VCaP (cell line): ENCODE measurements around the gene C1orf50.
"Not testable (repeated sequence)": the region's sequence is repeated elsewhere in the genome, so short reads cannot be mapped to it uniquely, and the experiment has no call there.

Source experiments
- H3K27ac ChIP-seq: fragments of 450-650 bp; 2 replicates; pipeline ENCODE4 v1.5.1; 2017
- CTCF ChIP-seq: fragments of 450-650 bp; conservative IDR thresholded peaks from 2 replicates; pipeline ENCODE4 v1.5.1; 2017; ENCODE audit warnings: mild to moderate bottlenecking, moderate library complexity

The C1orf50 gene

DNA sequence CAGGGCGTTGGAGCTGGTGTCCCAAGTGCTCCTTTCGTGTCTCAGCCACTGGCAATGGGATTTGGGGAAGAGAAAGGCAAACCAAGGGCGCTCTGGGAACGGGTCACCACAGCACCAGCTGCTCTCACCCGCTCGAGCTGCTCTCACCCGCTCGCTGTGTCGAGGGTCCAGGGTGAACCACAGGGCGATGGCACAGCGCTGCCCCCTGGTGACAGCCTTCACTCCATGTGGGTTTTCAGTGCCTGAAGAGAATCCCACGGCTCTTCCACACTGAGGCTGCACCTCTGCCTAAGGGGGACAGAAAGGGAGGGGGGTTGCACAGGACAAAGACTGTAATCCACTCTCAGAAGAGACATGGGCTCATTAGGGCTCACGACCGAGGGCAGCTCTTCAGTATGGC lies 19.9 kb upstream of the C1orf50 start:
- H3K27ac ChIP-seq = no peak overlapping the region
- peak; percentile 75 for TF ChIP-seq CTCF

GRCh38 chr1:42748021-42748420 lies 19.0 kb upstream of the C1orf50 start:
- TF ChIP-seq CTCF = no peak

DNA sequence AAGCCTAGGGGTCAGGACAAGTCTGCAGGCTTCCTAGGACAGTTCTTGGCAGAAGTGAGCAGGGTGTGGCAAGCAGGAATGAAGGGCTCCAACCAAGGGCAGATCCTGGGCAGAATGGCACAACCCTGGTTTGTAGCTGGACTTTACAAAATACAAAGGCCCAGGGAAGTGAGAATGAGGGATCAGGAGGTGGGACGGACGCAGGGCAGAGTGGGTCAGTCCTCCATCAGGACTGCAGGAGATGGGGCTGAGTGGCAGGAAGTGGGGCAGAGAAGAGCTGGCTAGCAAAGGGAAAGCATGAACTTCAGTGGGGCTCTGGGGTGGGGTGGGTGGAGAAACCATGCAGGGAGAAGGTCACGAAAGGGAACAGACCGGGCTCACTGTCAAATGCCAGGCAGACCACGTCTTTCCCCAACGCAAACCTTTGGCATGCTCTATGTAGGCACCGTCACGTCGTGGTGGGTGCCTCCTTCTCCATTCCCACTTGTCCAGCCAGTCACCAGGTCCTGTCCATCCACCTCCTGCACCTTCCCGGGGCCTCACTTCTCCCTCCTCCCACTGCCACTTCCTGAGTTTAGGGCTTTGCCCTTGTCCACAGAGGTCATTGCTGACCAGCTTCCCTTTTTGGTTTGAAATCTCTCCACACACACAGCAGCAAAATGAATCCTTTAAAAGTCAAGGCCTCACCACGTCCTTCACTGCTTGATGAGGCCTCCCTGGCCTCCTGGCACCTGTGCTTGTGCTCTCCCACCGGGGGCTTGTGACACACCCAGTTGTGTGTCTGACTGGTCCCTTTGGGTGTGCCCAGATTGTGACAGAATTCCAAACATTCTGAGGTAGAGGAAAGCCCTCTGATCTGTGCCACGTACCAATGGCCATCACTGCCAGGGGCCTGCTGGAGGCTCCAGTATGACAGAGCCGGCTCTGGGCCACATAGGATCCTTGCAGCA lies 18.3 kb upstream of the C1orf50 start:
- TF ChIP-seq CTCF = no peak
- H3K27ac ChIP-seq = no peak overlapping the region

More at GRCh38 chr1:42748021-42748420, 19.0 kb upstream of the C1orf50 start:
- H3K27ac ChIP-seq = no peak overlapping the region

- TF ChIP-seq CTCF = no peak
- no peak overlapping the region for H3K27ac ChIP-seq
Measured at GRCh38 chr1:42750041-42750440, 17.0 kb upstream of the C1orf50 start.

DNA sequence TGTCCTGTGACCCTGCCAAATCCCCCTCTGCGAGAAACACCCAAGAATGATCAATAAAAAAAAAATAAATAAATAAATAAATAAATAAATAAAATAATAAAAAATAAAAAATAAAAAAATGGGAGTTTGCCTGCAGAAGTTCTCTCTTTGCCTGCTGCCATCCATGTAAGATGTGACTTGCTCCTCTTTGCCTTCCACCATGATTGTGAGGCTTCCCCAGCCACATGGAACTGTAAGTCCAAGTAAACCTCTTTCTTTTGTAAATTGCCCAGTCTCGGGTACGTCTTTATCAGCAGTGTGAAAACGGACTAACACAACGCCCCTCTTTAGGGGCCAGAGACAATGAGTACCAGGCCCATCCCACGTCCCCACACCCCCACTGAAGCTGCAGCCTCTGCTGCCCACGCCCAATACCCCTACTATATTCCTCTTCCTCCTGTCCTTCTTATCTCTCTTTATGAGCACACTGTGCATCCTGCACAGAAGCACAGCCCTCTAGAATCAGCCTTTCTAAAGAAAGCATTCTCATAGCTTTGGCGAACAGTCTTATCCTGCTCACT lies 15.5 kb upstream of the C1orf50 start:
- H3K27ac ChIP-seq = not testable (repeated sequence)

- TF ChIP-seq CTCF = no peak
Measured at GRCh38 chr1:42752284-42752683, 14.8 kb upstream of the C1orf50 start.

GRCh38 chr1:42753070-42753469 lies 14.0 kb upstream of the C1orf50 start:
- no peak for TF ChIP-seq CTCF
- no peak overlapping the region for H3K27ac ChIP-seq

More at GRCh38 chr1:42752284-42752683, 14.8 kb upstream of the C1orf50 start:
- H3K27ac ChIP-seq = no peak overlapping the region
